Measurements from ENCODE around the gene PIGU. TPM values are rescaled to one million over a fixed set of nuclear protein-coding genes. Genes with fewer than 3 reads are reported as not detected.

The PIGU gene
- total and polyA plus RNA-seq, 2 donors (not counting 3 experiments of a cell fraction or from before 2014, with no cell fraction given): 20.3 to 81.8 TPM

DNA sequence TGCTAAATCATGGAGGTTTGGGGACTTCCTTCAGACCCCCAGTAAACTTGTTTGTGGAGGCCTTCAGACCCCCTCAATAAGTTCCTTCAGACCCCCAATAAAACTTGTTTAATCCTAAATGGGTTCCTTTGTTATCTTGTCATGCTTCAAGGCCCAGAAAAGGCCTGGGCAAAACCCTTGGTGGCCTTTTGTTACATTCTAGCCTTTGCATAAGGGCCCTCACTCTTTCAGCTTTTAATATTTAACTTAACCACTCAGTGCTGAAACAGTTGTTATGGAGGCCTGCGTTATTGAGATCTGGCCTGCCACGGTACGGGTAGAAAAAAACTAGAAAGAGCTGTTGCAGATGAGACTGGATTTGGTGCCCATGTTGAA lies 165.0 kb downstream of the PIGU start:
- ChIA-PET POLR2A (no interaction called here), CTCF (interaction anchor here (0.8 to 1.3 kb wide), 3 partner anchors 11 to 199 kb away, joined by 3 to 5 read pairs (median 4); no protein-coding TSS in a partner anchor)
- Histone ChIP-seq H3K79me2 (ENCODE audit: control insufficient read depth, insufficient read depth, low read length) (peaks cover 4% of the 10 kb centered on the region), H3K9me1 (replicated peaks; ENCODE audit: control insufficient read depth, extremely low read depth, insufficient read depth, low read length) (no peaks in the 10 kb centered on the region), H4K20me1 (replicated peaks; ENCODE audit: control insufficient read depth, extremely low read depth, insufficient read depth, low read length) (no peaks in the 10 kb centered on the region), H3K9me3 (replicated peaks; ENCODE audit: control insufficient read depth, insufficient read depth, low read length) (no peaks in the 10 kb centered on the region), H3K4me2 (ENCODE audit: insufficient read depth, low read length) (no peak overlapping the region), H3K9ac (replicated peaks; ENCODE audit: extremely low read depth, insufficient read depth, low read length) (no peak overlapping the region), H3K4me3 (replicated peaks in 1 of 3; ENCODE audit: insufficient read depth in 1 of 3, low read depth in 1 of 3, low read length in 3 of 3) (no peak overlapping the region), H3K27me3 (ENCODE audit: control insufficient read depth in 2 of 2, insufficient read depth in 2 of 2, low read length in 2 of 2) (no peaks in the 10 kb centered on the region), H3K27ac (ENCODE audit: insufficient read depth, low read depth, low read length) (no peak overlapping the region), H3K36me3 (ENCODE audit: control insufficient read depth in 2 of 2, extremely low read depth in 1 of 2, insufficient read depth in 2 of 2, low read length in 2 of 2) (peaks cover 5 to 12% of the 10 kb centered on the region in 2 experiments), H3K4me1 (ENCODE audit: control insufficient read depth, extremely low read depth, insufficient read depth, low read length) (peaks cover 8% of the 10 kb centered on the region), H2AFZ (ENCODE audit: low read depth, low read length) (no peak overlapping the region)
- DNase-seq (ENCODE audit: low read depth, low spot score): no peak
- dilution Hi-C loops (cut with MboI; ENCODE audit: extremely low pct_ligation_motif_present, low sequenced_read_pairs): no loop called here
- TF ChIP-seq POLR2AphosphoS5 (IDR thresholded peaks at IDR 0.05; ENCODE audit: insufficient read depth, low read depth, low read length) (no peak), FOS (IDR thresholded peaks at IDR 0.05; ENCODE audit: borderline replicate concordance, insufficient read depth, low read length) (no peak), JUN (IDR thresholded peaks at IDR 0.05; ENCODE audit: borderline replicate concordance, insufficient read depth, insufficient read length, low read depth) (no peak), GATA2 (IDR thresholded peaks at IDR 0.05; ENCODE audit: insufficient read depth, insufficient read length, low read depth, low read length) (no peak), CTCF (IDR thresholded peaks at IDR 0.05; ENCODE audit: extremely low read depth in 1 of 2, insufficient read depth in 1 of 2, low read depth in 1 of 2, low read length in 2 of 2) (no peak), MYC (IDR thresholded peaks at IDR 0.05; ENCODE audit: low read depth, low read length) (no peak), EZH2 (IDR thresholded peaks at IDR 0.05; ENCODE audit: borderline replicate concordance, low read depth, low read length, severe bottlenecking) (no peak), MAX (IDR thresholded peaks at IDR 0.05; ENCODE audit: insufficient read depth, insufficient read length) (no peak), POLR2A (IDR thresholded peaks at IDR 0.05; ENCODE audit: low read depth, low read length) (no peak)
- FAIRE-seq: no peak
- no TSS peak for BruUV-seq (replicated peaks)
- intact Hi-C loops (cut with micrococcal nuclease): no loop called here

Data from endothelial cell of umbilical vein (primary cell).